HL-60 (cell line): ENCODE data around the gene SAFB2.

Source experiments
- DNase-seq, 2 experiments: peaks; one replicate each; pipeline ENCODE4 v3.0.0-alpha.2; 2010 to 2020; ENCODE audit warnings: low read depth in 1 of 2, low spot score in 1 of 2
- H3K27ac ChIP-seq: fragments of 250-450 bp; sonication (Bioruptor Pico); replicated peaks from 2 replicates; pipeline ENCODE4 v1.5.1; 2020; ENCODE audit warnings: mild to moderate bottlenecking, moderate library complexity
- H3K27me3 ChIP-seq: fragments of 250-450 bp; sonication (Bioruptor Pico); 2 replicates; pipeline ENCODE4 v1.5.1; 2021; ENCODE audit warnings: mild to moderate bottlenecking, moderate library complexity; ENCODE audit not compliant: insufficient read depth, poor library complexity, severe bottlenecking
- H3K4me3 ChIP-seq: replicated peaks from 2 replicates; pipeline ENCODE4 v1.5.1; 2011; ENCODE audit warnings: mild to moderate bottlenecking, control low read depth, low read length; ENCODE audit not compliant: insufficient read depth
- GABPA ChIP-seq: IDR thresholded peaks from 2 replicates; pipeline ENCODE4 v1.6.1; 2012; ENCODE audit warnings: low read depth
- POLR2AphosphoS5 ChIP-seq: IDR thresholded peaks from 2 replicates; pipeline ENCODE4 v1.6.1; 2012; ENCODE audit warnings: low read depth
- SPI1 ChIP-seq: IDR thresholded peaks from 2 replicates; pipeline ENCODE4 v1.6.1; 2012; ENCODE audit warnings: low read depth, mild to moderate bottlenecking, borderline replicate concordance
- TF ChIP-seq, protein P1 (sequence below): IDR thresholded peaks from 2 replicates; pipeline ENCODE4 v1.6.1; 2012; ENCODE audit warnings: low read depth; ENCODE audit not compliant: insufficient replicate concordance
- TF ChIP-seq, protein P2 (sequence below): IDR thresholded peaks from one replicate; pipeline ENCODE4 v1.5.1; 2011; ENCODE audit warnings: low read length, control low read depth, inconsistent platforms; ENCODE audit not compliant: insufficient read depth

SAFB2 gene

DNA sequence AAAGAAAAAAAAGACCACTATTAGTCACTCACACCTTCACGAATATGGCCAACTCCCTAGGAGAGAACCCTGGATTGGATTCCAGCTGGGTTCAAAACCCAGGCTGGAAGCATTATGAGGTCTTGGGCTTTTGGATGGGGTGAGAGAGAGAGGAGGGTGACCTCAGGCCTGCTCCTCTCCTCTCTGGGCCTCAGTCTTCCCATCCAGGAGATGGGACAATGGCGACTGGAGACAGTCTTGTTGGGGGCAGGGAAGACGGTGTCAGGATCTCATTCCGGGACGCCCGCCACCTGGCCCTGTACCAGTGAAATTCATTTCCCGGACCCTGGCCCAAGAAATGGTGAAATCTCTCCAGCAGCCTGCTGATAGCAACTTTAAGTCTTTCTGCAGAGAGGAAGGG lies 81.1 kb downstream of the SAFB2 start:
- no peak for DNase-seq
- TF ChIP-seq POLR2AphosphoS5: no peak
- no peak for TF ChIP-seq GABPA
- Histone ChIP-seq H3K4me3 (no peak overlapping the region), H3K27me3 (peaks cover 3% of the 10 kb centered on the region), H3K27ac (no peak overlapping the region)

DNA sequence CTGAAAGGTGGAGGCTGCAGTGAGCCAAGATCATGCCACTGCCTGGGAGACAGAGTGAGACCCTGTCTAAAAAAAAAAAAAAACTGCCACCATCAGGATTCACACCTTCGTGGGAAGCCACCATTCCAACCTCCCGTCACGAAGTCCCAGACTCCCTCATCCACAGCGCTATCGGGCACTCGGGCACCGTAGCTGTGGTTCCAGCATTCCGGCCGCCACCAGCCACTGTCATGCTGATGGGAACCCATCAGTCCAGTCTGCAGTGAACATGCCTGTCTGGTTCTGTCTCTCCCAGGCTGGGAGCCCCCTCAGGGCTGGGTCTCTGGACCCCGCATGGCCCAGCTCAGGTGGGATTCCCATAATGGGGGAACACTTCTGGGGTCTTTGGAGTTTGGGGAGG lies 82.4 kb downstream of the SAFB2 start:
- H3K27me3 ChIP-seq: peaks cover 8% of the 10 kb centered on the region
- no peak overlapping the region for H3K27ac ChIP-seq
- no peak overlapping the region for H3K4me3 ChIP-seq
- DNase-seq: no peak
- TF ChIP-seq SPI1 (no peak), POLR2AphosphoS5 (no peak), GABPA (no peak)
- TF ChIP-seq, protein P1, sequence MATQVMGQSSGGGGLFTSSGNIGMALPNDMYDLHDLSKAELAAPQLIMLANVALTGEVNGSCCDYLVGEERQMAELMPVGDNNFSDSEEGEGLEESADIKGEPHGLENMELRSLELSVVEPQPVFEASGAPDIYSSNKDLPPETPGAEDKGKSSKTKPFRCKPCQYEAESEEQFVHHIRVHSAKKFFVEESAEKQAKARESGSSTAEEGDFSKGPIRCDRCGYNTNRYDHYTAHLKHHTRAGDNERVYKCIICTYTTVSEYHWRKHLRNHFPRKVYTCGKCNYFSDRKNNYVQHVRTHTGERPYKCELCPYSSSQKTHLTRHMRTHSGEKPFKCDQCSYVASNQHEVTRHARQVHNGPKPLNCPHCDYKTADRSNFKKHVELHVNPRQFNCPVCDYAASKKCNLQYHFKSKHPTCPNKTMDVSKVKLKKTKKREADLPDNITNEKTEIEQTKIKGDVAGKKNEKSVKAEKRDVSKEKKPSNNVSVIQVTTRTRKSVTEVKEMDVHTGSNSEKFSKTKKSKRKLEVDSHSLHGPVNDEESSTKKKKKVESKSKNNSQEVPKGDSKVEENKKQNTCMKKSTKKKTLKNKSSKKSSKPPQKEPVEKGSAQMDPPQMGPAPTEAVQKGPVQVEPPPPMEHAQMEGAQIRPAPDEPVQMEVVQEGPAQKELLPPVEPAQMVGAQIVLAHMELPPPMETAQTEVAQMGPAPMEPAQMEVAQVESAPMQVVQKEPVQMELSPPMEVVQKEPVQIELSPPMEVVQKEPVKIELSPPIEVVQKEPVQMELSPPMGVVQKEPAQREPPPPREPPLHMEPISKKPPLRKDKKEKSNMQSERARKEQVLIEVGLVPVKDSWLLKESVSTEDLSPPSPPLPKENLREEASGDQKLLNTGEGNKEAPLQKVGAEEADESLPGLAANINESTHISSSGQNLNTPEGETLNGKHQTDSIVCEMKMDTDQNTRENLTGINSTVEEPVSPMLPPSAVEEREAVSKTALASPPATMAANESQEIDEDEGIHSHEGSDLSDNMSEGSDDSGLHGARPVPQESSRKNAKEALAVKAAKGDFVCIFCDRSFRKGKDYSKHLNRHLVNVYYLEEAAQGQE: no peak
- TF ChIP-seq, protein P2, sequence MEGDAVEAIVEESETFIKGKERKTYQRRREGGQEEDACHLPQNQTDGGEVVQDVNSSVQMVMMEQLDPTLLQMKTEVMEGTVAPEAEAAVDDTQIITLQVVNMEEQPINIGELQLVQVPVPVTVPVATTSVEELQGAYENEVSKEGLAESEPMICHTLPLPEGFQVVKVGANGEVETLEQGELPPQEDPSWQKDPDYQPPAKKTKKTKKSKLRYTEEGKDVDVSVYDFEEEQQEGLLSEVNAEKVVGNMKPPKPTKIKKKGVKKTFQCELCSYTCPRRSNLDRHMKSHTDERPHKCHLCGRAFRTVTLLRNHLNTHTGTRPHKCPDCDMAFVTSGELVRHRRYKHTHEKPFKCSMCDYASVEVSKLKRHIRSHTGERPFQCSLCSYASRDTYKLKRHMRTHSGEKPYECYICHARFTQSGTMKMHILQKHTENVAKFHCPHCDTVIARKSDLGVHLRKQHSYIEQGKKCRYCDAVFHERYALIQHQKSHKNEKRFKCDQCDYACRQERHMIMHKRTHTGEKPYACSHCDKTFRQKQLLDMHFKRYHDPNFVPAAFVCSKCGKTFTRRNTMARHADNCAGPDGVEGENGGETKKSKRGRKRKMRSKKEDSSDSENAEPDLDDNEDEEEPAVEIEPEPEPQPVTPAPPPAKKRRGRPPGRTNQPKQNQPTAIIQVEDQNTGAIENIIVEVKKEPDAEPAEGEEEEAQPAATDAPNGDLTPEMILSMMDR: no peak

DNA sequence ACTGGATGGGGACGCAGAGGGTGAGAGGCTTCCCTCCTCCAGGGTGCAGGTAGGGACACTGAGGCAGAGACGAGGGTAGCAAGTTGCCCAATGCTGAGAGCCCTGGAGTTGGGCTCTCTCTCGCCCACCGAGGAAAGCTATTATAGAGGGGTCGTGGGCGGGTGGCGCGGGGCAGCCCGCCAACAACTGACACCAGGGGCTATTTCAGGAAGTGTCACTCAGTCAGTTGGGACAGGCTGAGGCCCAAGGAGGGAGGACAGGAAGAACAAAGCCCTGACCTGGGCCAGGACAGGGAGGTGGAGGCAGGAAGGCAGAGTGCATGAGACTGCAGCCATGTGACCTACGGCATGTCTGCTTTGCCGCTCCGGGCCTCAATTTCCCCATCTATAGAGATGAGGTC lies 84.7 kb downstream of the SAFB2 start:
- TF ChIP-seq POLR2AphosphoS5 (no peak), SPI1 (no peak), GABPA (no peak)
- TF ChIP-seq, protein P1: no peak
- TF ChIP-seq, protein P2: no peak
- Histone ChIP-seq H3K27me3 (peaks cover 8% of the 10 kb centered on the region), H3K27ac (no peak overlapping the region), H3K4me3 (no peak overlapping the region)
- DNase-seq: no peak
